HUES6 (cell line): ENCODE measurements around the gene SLC7A6.
"Not testable (repeated sequence)": the region's sequence is repeated elsewhere in the genome, so short reads cannot be mapped to it uniquely, and the experiment has no call there.

ENCODE experiments used
- H3K27ac ChIP-seq: 2 replicates; pipeline ENCODE4 v1.7.0; 2013; ENCODE audit warnings: low read depth, mild to moderate bottlenecking, low read length, inconsistent platforms
- H3K27me3 ChIP-seq: 2 replicates; pipeline ENCODE4 v1.6.1; 2013; ENCODE audit warnings: low read length; ENCODE audit not compliant: control insufficient read depth, insufficient read depth
- H3K36me3 ChIP-seq: 2 replicates; pipeline ENCODE4 v1.6.1; 2013; ENCODE audit warnings: low read length; ENCODE audit not compliant: control insufficient read depth, insufficient read depth
- H3K4me1 ChIP-seq: 2 replicates; pipeline ENCODE4 v1.6.1; 2013; ENCODE audit warnings: low read length; ENCODE audit not compliant: control insufficient read depth, insufficient read depth
- H3K4me3 ChIP-seq: 2 replicates; pipeline ENCODE4 v1.5.1; 2013; ENCODE audit warnings: low read depth, low read length
- H3K9ac ChIP-seq: one replicate; pipeline ENCODE4 v1.6.1; 2013; ENCODE audit warnings: mild to moderate bottlenecking, low read length
- H3K9me3 ChIP-seq: 2 replicates; pipeline ENCODE4 v1.6.1; 2013; ENCODE audit warnings: low read depth, low read length; ENCODE audit not compliant: control insufficient read depth, insufficient read depth

SLC7A6 gene

GRCh38 chr16:68284847-68285246 lies 20.5 kb downstream of the SLC7A6 start:
- H3K36me3 ChIP-seq, result peaks cover 41% of the 10 kb centered on the region

GRCh38 chr16:68285683-68286082 lies 21.4 kb downstream of the SLC7A6 start:
- no peak overlapping the region for H3K4me3 ChIP-seq
- H3K9ac ChIP-seq, result no peak overlapping the region
- no peaks in the 10 kb centered on the region for H3K27me3 ChIP-seq
- peaks cover 47% of the 10 kb centered on the region for H3K36me3 ChIP-seq
- H3K4me1 ChIP-seq, result peaks cover 7% of the 10 kb centered on the region; the same call in 1 of the 2 replicates
- H3K9me3 ChIP-seq, result no peaks in the 10 kb centered on the region
- no peak overlapping the region for H3K27ac ChIP-seq

More at GRCh38 chr16:68284847-68285246, 20.5 kb downstream of the SLC7A6 start:
- peaks cover 3% of the 10 kb centered on the region; the same call in 1 of the 2 replicates for H3K4me1 ChIP-seq
- no peaks in the 10 kb centered on the region for H3K9me3 ChIP-seq
- H3K4me3 ChIP-seq, result no peak overlapping the region
- H3K9ac ChIP-seq, result no peak overlapping the region
- H3K27me3 ChIP-seq, result no peaks in the 10 kb centered on the region
- H3K27ac ChIP-seq, result no peak overlapping the region

GRCh38 chr16:68286153-68287074 lies 22.1 kb downstream of the SLC7A6 start:
- no peaks in the 10 kb centered on the region for H3K27me3 ChIP-seq
- no peak overlapping the region for H3K4me3 ChIP-seq
- no peaks in the 10 kb centered on the region for H3K9me3 ChIP-seq
- peaks cover 49% of the 10 kb centered on the region for H3K36me3 ChIP-seq
- H3K27ac ChIP-seq, result no peak overlapping the region
- H3K9ac ChIP-seq, result no peak overlapping the region
- peaks cover 7% of the 10 kb centered on the region; the same call in 1 of the 2 replicates for H3K4me1 ChIP-seq

GRCh38 chr16:68287276-68288251 lies 23.2 kb downstream of the SLC7A6 start:
- Histone ChIP-seq H3K9me3 (no peaks in the 10 kb centered on the region), H3K9ac (no peak overlapping the region), H3K36me3 (peaks cover 52% of the 10 kb centered on the region), H3K27me3 (no peaks in the 10 kb centered on the region), H3K27ac (no peak overlapping the region), H3K4me1 (peaks cover 7% of the 10 kb centered on the region; the same call in 1 of the 2 replicates), H3K4me3 (no peak overlapping the region)

- Histone ChIP-seq H3K27ac (no peak overlapping the region), H3K4me1 (peaks cover 7% of the 10 kb centered on the region; the same call in 1 of the 2 replicates), H3K36me3 (peaks cover 51% of the 10 kb centered on the region), H3K9me3 (no peaks in the 10 kb centered on the region), H3K27me3 (no peaks in the 10 kb centered on the region), H3K9ac (no peak overlapping the region), H3K4me3 (no peak overlapping the region)
These were observed 23.9 kb downstream of the SLC7A6 start for GRCh38 chr16:68288252-68288650.

GRCh38 chr16:68288796-68289195 lies 24.5 kb downstream of the SLC7A6 start:
- not testable (repeated sequence) for H3K4me1 ChIP-seq, H3K9ac ChIP-seq, H3K9me3 ChIP-seq, H3K27ac ChIP-seq, H3K4me3 ChIP-seq, H3K27me3 ChIP-seq
- peaks cover 55% of the 10 kb centered on the region for H3K36me3 ChIP-seq

- H3K27ac ChIP-seq, result no peak overlapping the region
- no peaks in the 10 kb centered on the region for H3K27me3 ChIP-seq
- no peak overlapping the region for H3K9ac ChIP-seq
- H3K9me3 ChIP-seq, result no peaks in the 10 kb centered on the region
- H3K4me3 ChIP-seq, result no peak overlapping the region
- peaks cover 59% of the 10 kb centered on the region for H3K36me3 ChIP-seq
- H3K4me1 ChIP-seq, result peaks cover 7% of the 10 kb centered on the region; the same call in 1 of the 2 replicates
These were observed 24.9 kb downstream of the SLC7A6 start for GRCh38 chr16:68289202-68289601.

- Histone ChIP-seq H3K9ac (no peak overlapping the region), H3K9me3 (no peaks in the 10 kb centered on the region), H3K27me3 (no peaks in the 10 kb centered on the region), H3K4me1 (peaks cover 7% of the 10 kb centered on the region; the same call in 1 of the 2 replicates), H3K36me3 (peaks cover 64% of the 10 kb centered on the region), H3K27ac (no peak overlapping the region), H3K4me3 (no peak overlapping the region)
These were observed 25.4 kb downstream of the SLC7A6 start for GRCh38 chr16:68289621-68290329.

GRCh38 chr16:68290450-68290849 lies 26.1 kb downstream of the SLC7A6 start:
- no peaks in the 10 kb centered on the region for H3K27me3 ChIP-seq
- H3K9me3 ChIP-seq, result no peaks in the 10 kb centered on the region
- H3K36me3 ChIP-seq, result peaks cover 65% of the 10 kb centered on the region
- H3K4me3 ChIP-seq, result no peak overlapping the region
- H3K9ac ChIP-seq, result no peak overlapping the region
- no peak overlapping the region for H3K27ac ChIP-seq
- peaks cover 7% of the 10 kb centered on the region; the same call in 1 of the 2 replicates for H3K4me1 ChIP-seq

- H3K27ac ChIP-seq, result no peak overlapping the region
- H3K27me3 ChIP-seq, result no peaks in the 10 kb centered on the region
- no peak overlapping the region for H3K9ac ChIP-seq
- no peaks in the 10 kb centered on the region for H3K9me3 ChIP-seq
- H3K36me3 ChIP-seq, result peaks cover 71% of the 10 kb centered on the region
- H3K4me3 ChIP-seq, result no peak overlapping the region
- H3K4me1 ChIP-seq, result peaks cover 7% of the 10 kb centered on the region; the same call in 1 of the 2 replicates
These were observed 26.9 kb downstream of the SLC7A6 start for GRCh38 chr16:68291227-68291626.
